C4-2B (cell line): ENCODE results near the gene CDH23.

Source experiments
- ZFX ChIP-seq: fragments of 450-650 bp; IDR thresholded peaks from 2 replicates; pipeline ENCODE4 v1.6.1; 2017
- TF ChIP-seq, protein P1 (sequence below): fragments of 450-650 bp; conservative IDR thresholded peaks from 2 replicates; pipeline ENCODE4 v1.5.1; 2017; ENCODE audit warnings: mild to moderate bottlenecking

DNA sequence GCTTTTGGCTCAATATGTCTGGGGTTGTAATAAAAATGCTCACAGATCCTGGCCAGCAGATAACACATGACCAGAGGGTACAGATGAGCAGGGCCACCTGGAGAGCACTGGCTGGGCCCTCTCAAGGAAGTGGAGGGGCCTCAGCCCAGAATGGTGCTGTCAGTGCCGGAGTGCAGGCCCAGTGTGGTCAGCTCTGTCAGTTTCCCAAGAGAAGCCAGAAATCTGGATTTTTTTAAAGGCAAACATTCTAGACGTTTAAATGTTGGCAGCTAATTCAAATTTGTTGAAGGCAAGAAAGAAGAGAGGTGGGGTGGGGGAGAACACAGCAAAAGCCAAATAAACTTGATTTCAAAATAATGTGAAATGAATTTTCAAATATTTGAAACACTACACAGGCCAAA, 320.8 kb downstream of the CDH23 start:
- TF ChIP-seq, protein P1, sequence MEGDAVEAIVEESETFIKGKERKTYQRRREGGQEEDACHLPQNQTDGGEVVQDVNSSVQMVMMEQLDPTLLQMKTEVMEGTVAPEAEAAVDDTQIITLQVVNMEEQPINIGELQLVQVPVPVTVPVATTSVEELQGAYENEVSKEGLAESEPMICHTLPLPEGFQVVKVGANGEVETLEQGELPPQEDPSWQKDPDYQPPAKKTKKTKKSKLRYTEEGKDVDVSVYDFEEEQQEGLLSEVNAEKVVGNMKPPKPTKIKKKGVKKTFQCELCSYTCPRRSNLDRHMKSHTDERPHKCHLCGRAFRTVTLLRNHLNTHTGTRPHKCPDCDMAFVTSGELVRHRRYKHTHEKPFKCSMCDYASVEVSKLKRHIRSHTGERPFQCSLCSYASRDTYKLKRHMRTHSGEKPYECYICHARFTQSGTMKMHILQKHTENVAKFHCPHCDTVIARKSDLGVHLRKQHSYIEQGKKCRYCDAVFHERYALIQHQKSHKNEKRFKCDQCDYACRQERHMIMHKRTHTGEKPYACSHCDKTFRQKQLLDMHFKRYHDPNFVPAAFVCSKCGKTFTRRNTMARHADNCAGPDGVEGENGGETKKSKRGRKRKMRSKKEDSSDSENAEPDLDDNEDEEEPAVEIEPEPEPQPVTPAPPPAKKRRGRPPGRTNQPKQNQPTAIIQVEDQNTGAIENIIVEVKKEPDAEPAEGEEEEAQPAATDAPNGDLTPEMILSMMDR, result no peak
- TF ChIP-seq ZFX, result no peak
